Activated T-cell treated with anti-CD3 and anti-CD28 coated beads for 1 hour (primary cell): ENCODE results near the gene TMEM214.

Source experiments
- DNase-seq: peaks from one replicate; pipeline ENCODE4 v3.0.0-alpha.2; 2020; ENCODE audit warnings: low read depth

Gene TMEM214

DNA sequence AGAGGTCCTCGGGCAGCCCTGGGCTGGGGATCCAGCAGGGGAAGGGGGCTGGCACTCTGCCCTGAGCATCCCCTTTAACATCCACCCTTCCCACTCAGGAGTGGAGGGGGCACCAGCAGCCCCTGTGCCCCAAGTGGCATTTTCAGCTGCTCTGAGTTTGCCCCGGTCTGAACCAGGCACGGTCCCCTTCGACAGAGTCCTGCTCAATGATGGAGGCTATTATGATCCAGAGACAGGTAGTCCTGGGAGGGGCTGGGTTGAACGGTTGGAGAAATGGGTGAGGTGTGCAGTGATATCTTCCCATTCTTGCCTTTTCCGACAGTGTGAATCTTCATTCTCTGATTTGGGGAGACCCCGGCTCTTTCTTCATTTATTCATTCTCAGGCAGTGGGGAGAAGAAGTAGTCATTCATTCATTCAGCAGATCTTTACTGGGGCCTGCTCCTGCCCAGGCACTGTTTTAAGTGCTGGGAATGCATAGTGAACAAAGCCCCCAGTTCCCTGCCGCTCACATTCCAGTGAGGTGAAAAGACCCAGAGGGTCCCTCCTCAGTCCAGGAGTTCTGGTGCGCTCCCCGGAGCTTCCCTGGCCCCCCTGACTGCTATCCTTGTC, 52.4 kb downstream of the TMEM214 start:
- no peak for DNase-seq

DNA sequence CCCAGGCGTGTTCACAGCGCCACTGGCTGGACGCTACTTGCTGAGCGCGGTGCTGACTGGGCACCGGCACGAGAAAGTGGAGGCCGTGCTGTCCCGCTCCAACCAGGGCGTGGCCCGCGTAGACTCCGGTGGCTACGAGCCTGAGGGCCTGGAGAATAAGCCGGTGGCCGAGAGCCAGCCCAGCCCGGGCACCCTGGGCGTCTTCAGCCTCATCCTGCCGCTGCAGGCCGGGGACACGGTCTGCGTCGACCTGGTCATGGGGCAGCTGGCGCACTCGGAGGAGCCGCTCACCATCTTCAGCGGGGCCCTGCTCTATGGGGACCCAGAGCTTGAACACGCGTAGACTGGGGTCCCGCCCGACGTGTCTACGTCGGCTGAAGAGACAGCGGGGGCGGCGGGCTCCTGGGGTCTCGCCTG, 52.9 kb downstream of the TMEM214 start:
- no peak for DNase-seq

DNA sequence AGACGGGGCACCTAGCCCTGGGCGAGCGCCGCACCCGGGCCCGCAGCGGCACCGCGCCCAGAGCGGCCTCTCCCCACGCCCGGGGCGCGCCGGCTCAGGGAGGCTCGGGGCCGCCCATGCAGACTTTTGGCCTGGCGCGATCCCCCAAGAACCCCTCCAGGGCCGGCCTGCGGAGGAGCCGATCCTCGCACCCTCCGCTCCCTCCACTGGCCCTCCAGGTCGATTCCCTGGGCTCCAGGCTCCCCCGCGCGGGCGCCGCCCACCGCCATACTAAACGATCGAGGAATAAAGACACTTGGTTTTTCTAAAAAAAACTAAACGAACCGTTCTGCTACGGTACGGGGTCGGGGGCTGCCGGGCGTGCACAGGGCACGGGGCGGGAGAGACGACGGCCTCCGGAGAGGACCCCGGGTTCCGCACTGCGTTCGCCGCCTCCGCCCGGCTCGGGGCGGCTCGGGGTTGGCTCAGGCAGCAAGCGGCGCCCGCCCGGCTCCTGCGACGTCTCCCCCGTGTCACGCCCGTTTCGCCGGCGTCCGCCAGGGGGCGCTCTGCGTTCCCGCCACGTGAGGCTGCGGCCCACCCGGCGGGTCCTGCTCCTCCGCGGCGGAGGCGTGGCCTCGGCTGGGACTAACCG, 53.4 kb downstream of the TMEM214 start:
- DNase-seq, result peak; percentile 96

DNA sequence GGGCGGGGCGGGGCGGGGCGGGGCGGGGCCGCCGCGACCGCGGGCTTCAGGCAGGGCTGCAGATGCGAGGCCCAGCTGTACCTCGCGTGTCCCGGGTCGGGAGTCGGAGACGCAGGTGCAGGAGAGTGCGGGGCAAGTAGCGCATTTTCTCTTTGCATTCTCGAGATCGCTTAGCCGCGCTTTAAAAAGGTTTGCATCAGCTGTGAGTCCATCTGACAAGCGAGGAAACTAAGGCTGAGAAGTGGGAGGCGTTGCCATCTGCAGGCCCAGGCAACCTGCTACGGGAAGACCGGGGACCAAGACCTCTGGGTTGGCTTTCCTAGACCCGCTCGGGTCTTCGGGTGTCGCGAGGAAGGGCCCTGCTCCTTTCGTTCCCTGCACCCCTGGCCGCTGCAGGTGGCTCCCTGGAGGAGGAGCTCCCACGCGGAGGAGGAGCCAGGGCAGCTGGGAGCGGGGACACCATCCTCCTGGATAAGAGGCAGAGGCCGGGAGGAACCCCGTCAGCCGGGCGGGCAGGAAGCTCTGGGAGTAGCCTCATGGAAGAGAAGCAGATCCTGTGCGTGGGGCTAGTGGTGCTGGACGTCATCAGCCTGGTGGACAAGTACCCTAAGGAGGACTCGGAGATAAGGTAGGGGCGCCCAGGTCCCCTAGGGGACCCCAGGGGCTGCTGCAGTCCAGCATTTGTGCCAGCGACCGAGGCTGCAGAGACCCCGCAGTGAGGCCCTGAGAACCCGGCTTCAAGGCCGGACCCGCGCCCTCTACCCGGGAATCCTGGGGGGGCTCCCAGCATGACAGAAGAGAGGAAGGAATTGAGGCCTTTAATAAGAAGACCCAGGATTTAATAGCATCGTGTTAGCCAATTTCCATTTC, 54.2 kb downstream of the TMEM214 start, which contains the start of gene KHK:
TSS of gene KHK (plus strand) at position 49 of the 870 bp plus-strand sequence. CDS start at position 537, 488 bp downstream.
- DNase-seq, result no peak

DNA sequence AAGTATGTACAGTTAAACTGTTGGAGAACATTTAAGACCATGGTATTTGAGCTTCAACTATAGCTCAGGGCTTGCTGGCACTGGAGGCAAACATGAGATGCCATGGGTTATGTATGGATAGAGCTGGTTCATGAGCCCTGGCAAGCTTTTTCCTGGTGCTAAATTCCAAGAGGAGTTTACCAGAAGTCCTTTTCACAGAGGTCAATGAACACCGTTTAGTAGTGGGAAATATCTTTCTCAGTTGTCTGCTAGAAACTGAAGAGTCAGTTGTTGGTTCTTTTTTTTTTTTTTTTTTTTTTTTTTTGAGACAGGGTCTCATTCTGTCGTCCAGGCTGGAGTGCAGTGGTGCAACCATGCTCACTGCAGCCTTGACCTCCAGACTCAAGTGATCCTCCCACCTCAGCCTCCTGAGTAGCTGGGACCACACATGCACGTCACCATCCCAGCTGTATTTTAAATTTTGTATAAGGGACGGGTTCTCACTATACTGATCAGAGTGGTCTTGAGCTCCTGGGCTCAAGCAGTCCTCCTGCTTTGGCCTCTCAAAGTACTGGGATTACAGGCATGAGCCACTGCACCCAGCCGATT, 55.2 kb downstream of the TMEM214 start:
- no peak for DNase-seq

DNA sequence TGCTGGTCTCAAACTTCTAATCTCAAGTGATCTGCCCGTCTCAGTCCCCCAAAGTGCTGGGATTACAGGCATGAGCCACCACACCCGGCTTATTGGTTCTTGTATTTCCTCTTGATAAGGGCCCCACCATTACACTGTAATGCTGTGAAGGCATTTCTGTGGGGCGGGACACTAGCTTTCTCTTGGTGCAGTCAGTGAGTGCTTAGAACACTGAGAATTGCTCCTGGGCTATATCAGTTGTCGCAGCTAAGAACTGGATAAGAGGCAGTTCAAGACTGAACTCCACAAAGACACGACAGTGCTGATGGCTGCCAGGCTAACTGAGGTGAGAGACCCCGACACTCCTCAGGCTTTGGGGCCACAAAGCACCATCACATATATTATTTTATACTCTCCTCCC, 55.9 kb downstream of the TMEM214 start:
- DNase-seq, result no peak

DNA sequence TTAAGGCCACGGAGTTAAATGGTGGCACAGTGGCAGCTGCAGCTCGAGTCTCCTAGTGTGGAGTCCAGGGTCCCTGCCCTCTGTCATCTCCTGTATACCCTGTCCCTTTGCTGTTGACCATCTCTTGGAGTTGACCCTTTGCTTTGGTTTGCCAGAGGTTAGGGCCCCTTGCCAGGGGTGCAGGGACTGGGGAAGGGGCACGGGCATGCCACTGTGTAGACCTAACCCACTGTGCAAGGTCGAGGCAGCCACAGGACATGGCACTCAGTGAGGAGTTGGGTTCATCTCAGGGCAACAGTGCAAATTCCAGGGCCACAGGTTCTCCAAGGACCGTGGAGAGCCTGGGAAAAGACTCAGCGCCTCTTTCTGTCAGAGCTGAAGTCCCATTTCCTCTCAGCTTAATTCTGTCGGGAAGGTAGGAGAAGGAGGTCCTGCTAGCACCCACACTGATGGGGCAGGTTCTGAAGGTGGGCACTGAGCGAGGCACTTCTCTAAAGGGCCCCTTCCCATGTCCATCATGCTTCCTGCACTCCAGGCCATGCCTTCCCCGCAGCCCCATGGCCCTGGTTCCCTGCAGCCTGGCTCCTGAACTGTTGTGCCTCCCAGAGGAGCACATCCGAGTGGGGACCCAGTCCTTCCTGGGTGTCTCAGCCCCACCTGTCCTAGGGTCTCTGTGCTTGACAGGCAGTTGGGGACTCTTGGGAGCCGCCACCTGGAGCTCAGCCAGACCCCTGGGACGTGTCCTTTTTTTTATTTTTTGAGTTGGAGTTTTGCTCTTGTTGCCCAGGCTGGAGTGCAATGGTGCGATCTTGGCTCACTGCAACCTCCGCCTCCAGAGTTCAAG, 56.6 kb downstream of the TMEM214 start:
- no peak for DNase-seq
